ENCODE results near the gene KRTAP5-6.

Gene KRTAP5-6

DNA sequence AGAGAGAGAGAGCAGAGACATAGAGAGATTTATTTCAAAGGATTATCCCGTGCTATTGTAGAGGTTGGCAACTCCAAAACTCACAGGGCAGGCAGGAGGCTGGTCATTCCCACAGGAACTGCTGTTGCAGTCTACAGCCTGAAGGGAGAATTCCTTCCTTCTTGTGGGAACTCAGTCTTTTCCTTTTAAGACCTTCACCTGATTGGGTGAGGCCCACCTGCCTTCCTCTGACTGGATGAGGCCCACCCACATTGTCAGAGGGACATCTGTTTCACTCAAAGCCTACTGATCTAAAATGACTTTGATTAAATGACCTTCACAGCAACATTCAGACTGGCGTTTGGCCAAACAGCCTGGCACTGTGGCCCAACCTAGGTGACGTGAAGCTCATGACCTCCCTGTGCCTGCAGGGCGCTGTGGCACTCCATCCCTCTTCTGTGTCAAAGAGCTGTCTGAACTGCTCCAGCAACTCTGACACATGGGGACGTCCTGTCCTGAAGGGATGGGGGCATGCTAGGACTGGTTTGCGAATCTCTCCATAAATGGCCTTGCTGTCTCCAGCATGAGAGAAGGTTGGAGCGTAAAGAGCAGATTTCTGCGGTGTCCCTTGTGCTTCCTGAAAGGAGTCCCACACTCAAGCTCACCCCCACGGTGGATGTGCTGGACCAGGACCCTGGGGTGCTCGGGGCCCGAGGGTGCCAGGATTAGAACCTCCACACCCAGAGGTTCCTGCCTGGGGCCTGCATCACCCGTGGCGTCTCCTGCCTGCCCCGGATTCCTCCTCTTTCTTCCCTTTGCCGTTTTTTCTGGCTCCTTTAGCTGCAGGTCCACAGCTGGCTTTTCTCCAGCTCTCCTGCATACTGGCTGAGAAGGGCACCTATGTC lies 46.7 kb upstream of the KRTAP5-6 start:
- H3K27ac ChIP-seq (ENCODE audit: extremely low read depth, low read depth, low read length), result no peak overlapping the region
- H3K36me3 ChIP-seq (ENCODE audit: control insufficient read depth in 2 of 2, insufficient read depth in 1 of 2, low read length in 2 of 2), result no peaks in the 10 kb centered on the region
- TF ChIP-seq ZNF366 (tag by site-specific recombination; conservative IDR thresholded peaks at IDR 0.05) (no peak), ZNF10 (tag by site-specific recombination; IDR thresholded peaks at IDR 0.05) (peak; percentile 100)
- no peaks in the 10 kb centered on the region for H3K9me3 ChIP-seq (ENCODE audit: control insufficient read depth, insufficient read depth, low read depth, low read length)
- ChIA-PET CTCF (interaction anchor here (0.5 to 6.4 kb wide), 14 partner anchors 11 to 781 kb away, joined by 3 to 138 read pairs (median 4); partner anchors contain the start of genes KRTAP5-5 and KRTAP5-6), POLR2A (no interaction called here)
- H3K4me1 ChIP-seq (ENCODE audit: control insufficient read depth, insufficient read depth, low read length), result no peaks in the 10 kb centered on the region
- no peak overlapping the region for H3K4me3 ChIP-seq (ENCODE audit: low read depth, low read length)

DNA sequence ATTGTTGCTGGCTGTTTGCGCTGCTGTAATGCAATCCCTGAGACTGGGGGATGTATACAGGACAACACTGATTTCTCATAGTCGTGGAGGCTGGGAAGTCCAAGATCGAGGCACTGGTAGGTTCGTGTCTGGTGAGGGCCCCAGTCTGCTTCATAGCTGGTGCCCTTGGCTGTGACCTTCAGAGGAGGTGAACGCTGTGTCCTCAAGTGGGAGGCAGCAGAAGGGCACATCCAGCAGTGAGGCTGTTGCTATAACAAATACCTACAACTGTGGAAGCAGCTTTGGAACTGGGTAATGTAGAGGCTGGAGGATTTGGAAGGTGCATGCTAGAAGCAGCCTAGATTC lies 46.1 kb upstream of the KRTAP5-6 start:
- CTCF ChIA-PET, result interaction anchor here (0.9 to 6.4 kb wide), 13 partner anchors 11 to 500 kb away, joined by 3 to 138 read pairs (median 5); partner anchors contain the start of genes KRTAP5-5 and KRTAP5-6
- Histone ChIP-seq H3K9me3 (ENCODE audit: control insufficient read depth, insufficient read depth, low read depth, low read length) (no peaks in the 10 kb centered on the region), H3K27ac (ENCODE audit: extremely low read depth, low read depth, low read length) (no peak overlapping the region), H3K4me3 (ENCODE audit: low read depth, low read length) (no peak overlapping the region), H3K4me1 (ENCODE audit: control insufficient read depth, insufficient read depth, low read length) (no peaks in the 10 kb centered on the region), H3K36me3 (ENCODE audit: control insufficient read depth in 2 of 2, insufficient read depth in 1 of 2, low read length in 2 of 2) (no peaks in the 10 kb centered on the region)
- no peak for TF ChIP-seq ZNF777 (tag by site-specific recombination; IDR thresholded peaks at IDR 0.05; ENCODE audit: borderline replicate concordance)
- TF ChIP-seq, protein P1, sequence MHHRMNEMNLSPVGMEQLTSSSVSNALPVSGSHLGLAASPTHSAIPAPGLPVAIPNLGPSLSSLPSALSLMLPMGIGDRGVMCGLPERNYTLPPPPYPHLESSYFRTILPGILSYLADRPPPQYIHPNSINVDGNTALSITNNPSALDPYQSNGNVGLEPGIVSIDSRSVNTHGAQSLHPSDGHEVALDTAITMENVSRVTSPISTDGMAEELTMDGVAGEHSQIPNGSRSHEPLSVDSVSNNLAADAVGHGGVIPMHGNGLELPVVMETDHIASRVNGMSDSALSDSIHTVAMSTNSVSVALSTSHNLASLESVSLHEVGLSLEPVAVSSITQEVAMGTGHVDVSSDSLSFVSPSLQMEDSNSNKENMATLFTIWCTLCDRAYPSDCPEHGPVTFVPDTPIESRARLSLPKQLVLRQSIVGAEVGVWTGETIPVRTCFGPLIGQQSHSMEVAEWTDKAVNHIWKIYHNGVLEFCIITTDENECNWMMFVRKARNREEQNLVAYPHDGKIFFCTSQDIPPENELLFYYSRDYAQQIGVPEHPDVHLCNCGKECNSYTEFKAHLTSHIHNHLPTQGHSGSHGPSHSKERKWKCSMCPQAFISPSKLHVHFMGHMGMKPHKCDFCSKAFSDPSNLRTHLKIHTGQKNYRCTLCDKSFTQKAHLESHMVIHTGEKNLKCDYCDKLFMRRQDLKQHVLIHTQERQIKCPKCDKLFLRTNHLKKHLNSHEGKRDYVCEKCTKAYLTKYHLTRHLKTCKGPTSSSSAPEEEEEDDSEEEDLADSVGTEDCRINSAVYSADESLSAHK (tag by site-specific recombination; IDR thresholded peaks at IDR 0.05), result no peak
- TF ChIP-seq OVOL3 (tag by site-specific recombination; IDR thresholded peaks at IDR 0.05), result no peak
- TF ChIP-seq ZBTB20 (tag by site-specific recombination; IDR thresholded peaks at IDR 0.05), result no peak
- TF ChIP-seq, protein P2, sequence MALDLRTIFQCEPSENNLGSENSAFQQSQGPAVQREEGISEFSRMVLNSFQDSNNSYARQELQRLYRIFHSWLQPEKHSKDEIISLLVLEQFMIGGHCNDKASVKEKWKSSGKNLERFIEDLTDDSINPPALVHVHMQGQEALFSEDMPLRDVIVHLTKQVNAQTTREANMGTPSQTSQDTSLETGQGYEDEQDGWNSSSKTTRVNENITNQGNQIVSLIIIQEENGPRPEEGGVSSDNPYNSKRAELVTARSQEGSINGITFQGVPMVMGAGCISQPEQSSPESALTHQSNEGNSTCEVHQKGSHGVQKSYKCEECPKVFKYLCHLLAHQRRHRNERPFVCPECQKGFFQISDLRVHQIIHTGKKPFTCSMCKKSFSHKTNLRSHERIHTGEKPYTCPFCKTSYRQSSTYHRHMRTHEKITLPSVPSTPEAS (tag by site-specific recombination; IDR thresholded peaks at IDR 0.05), result no peak
- no peak for TF ChIP-seq TCF7L2 (IDR thresholded peaks at IDR 0.05; ENCODE audit: borderline replicate concordance, low read depth, low read length)
- TF ChIP-seq SALL2 (tag by site-specific recombination; IDR thresholded peaks at IDR 0.05; ENCODE audit: borderline replicate concordance), result no peak
- TF ChIP-seq KLF16 (tag by site-specific recombination; IDR thresholded peaks at IDR 0.05), result no peak
- TF ChIP-seq, protein P3, sequence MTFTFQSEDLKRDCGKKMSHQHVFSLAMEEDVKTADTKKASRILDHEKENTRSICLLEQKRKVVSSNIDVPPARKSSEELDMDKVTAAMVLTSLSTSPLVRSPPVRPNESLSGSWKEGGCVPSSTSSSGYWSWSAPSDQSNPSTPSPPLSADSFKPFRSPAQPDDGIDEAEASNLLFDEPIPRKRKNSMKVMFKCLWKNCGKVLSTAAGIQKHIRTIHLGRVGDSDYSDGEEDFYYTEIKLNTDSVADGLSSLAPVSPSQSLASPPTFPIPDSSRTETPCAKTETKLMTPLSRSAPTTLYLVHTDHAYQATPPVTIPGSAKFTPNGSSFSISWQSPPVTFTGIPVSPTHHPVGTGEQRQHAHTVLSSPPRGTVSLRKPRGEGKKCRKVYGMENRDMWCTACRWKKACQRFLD (tag by site-specific recombination; IDR thresholded peaks at IDR 0.05), result no peak
- TF ChIP-seq, protein P4, sequence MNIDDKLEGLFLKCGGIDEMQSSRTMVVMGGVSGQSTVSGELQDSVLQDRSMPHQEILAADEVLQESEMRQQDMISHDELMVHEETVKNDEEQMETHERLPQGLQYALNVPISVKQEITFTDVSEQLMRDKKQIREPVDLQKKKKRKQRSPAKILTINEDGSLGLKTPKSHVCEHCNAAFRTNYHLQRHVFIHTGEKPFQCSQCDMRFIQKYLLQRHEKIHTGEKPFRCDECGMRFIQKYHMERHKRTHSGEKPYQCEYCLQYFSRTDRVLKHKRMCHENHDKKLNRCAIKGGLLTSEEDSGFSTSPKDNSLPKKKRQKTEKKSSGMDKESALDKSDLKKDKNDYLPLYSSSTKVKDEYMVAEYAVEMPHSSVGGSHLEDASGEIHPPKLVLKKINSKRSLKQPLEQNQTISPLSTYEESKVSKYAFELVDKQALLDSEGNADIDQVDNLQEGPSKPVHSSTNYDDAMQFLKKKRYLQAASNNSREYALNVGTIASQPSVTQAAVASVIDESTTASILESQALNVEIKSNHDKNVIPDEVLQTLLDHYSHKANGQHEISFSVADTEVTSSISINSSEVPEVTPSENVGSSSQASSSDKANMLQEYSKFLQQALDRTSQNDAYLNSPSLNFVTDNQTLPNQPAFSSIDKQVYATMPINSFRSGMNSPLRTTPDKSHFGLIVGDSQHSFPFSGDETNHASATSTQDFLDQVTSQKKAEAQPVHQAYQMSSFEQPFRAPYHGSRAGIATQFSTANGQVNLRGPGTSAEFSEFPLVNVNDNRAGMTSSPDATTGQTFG (tag by site-specific recombination; IDR thresholded peaks at IDR 0.05; ENCODE audit: borderline replicate concordance), result no peak
- TF ChIP-seq ZNF140 (tag by site-specific recombination; IDR thresholded peaks at IDR 0.05), result no peak
- no peak for TF ChIP-seq ZNF157 (tag by site-specific recombination; IDR thresholded peaks at IDR 0.05)
- TF ChIP-seq, protein P5, sequence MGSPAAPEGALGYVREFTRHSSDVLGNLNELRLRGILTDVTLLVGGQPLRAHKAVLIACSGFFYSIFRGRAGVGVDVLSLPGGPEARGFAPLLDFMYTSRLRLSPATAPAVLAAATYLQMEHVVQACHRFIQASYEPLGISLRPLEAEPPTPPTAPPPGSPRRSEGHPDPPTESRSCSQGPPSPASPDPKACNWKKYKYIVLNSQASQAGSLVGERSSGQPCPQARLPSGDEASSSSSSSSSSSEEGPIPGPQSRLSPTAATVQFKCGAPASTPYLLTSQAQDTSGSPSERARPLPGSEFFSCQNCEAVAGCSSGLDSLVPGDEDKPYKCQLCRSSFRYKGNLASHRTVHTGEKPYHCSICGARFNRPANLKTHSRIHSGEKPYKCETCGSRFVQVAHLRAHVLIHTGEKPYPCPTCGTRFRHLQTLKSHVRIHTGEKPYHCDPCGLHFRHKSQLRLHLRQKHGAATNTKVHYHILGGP (tag by site-specific recombination; IDR thresholded peaks at IDR 0.05), result no peak
- POLR2A ChIA-PET, result no interaction called here
